GM21737 (cell line): ENCODE measurements around the gene C1QTNF7.

Source experiments
- ATAC-seq: cut with Tn5 transposase; IDR thresholded peaks from one replicate; pipeline ENCODE4 v1.9.1; 2021; ENCODE audit warnings: mild to moderate bottlenecking, moderate library complexity; ENCODE audit not compliant: unreplicated experiment

C1QTNF7 gene

GRCh38 chr4:15451866-15452765 is 24.3 kb downstream of the C1QTNF7 start:
- ATAC-seq, result no peak

- no peak for ATAC-seq
These were observed 27.5 kb downstream of the C1QTNF7 start for GRCh38 chr4:15455290-15455689.

GRCh38 chr4:15457406-15458201 is 29.8 kb downstream of the C1QTNF7 start:
- peak; percentile 97 for ATAC-seq

GRCh38 chr4:15458616-15459015 is 30.8 kb downstream of the C1QTNF7 start:
- no peak for ATAC-seq

- ATAC-seq, result no peak
These were observed 31.9 kb downstream of the C1QTNF7 start for GRCh38 chr4:15459706-15460105.

- no peak for ATAC-seq
These were observed 38.8 kb downstream of the C1QTNF7 start for GRCh38 chr4:15466596-15466995.

GRCh38 chr4:15469402-15470127 is 41.7 kb downstream of the C1QTNF7 start, which contains the start of gene CC2D2A:
Gene CC2D2A, plus strand, starts transcription at chr4:15469882. Its CDS starts 6,051 bp downstream, at chr4:15475933.
- ATAC-seq, result no peak

GRCh38 chr4:15470128-15470475 is 42.3 kb downstream of the C1QTNF7 start:
- ATAC-seq, result no peak

- ATAC-seq, result no peak
These were observed 48.6 kb downstream of the C1QTNF7 start for GRCh38 chr4:15476396-15476795.

- no peak for ATAC-seq
These were observed 50.9 kb downstream of the C1QTNF7 start for GRCh38 chr4:15478724-15479088.

GRCh38 chr4:15479089-15479912 is 51.5 kb downstream of the C1QTNF7 start:
- ATAC-seq, result no peak

GRCh38 chr4:15479913-15480185 is 52.0 kb downstream of the C1QTNF7 start:
- ATAC-seq, result no peak

GRCh38 chr4:15481961-15482745 is 54.3 kb downstream of the C1QTNF7 start:
- ATAC-seq, result no peak

- ATAC-seq, result no peak
These were observed 55.0 kb downstream of the C1QTNF7 start for GRCh38 chr4:15482842-15483241.

- no peak for ATAC-seq
These were observed 60.3 kb downstream of the C1QTNF7 start for GRCh38 chr4:15488136-15488535.

GRCh38 chr4:15488658-15489470 is 61.0 kb downstream of the C1QTNF7 start:
- no peak for ATAC-seq

GRCh38 chr4:15489551-15489950 is 61.7 kb downstream of the C1QTNF7 start:
- ATAC-seq, result no peak

- no peak for ATAC-seq
These were observed 65.6 kb downstream of the C1QTNF7 start for GRCh38 chr4:15493411-15493810.

- ATAC-seq, result no peak
These were observed 67.8 kb downstream of the C1QTNF7 start for GRCh38 chr4:15495621-15496020.
